Neural cell (in vitro differentiated cells): Measurements from ENCODE around the gene TMEM207. TPM values are rescaled to one million over a fixed set of nuclear protein-coding genes. Genes with fewer than 3 reads are reported as not detected.

ENCODE experiments used
- H2AFZ ChIP-seq: fragments of 200-600, 300-800 bp; sonication (generic), shearing (Covaris generic); 2 replicates; pipeline ENCODE4 v1.6.0; 2014; ENCODE audit warnings: low read depth, mild to moderate bottlenecking, antibody characterized with exemption, low read length, moderate library complexity
- H3F3A ChIP-seq: fragments of 200-600 bp; shearing (Covaris generic); 2 replicates; pipeline ENCODE4 v1.6.1; 2016; ENCODE audit warnings: mild to moderate bottlenecking, moderate library complexity, mixed read lengths, antibody characterized with exemption, low read length; ENCODE audit not compliant: insufficient read depth, poor library complexity, severe bottlenecking
- H3K27ac ChIP-seq: fragments of 200-600, 300-800 bp; sonication (generic), shearing (Covaris generic); 2 replicates; pipeline ENCODE4 v1.5.1; 2014; ENCODE audit warnings: mild to moderate bottlenecking, low read length, moderate library complexity
- H3K27me3 ChIP-seq: fragments of 300-800, 200-600 bp; sonication (generic), shearing (Covaris generic); 2 replicates; pipeline ENCODE4 v1.6.0; 2014; ENCODE audit warnings: mild to moderate bottlenecking, low read depth, low read length, moderate library complexity; ENCODE audit not compliant: insufficient read depth
- H3K36me3 ChIP-seq: fragments of 300-800, 200-600 bp; sonication (generic), shearing (Covaris generic); 2 replicates; pipeline ENCODE4 v1.5.1; 2014; ENCODE audit warnings: mild to moderate bottlenecking, antibody characterized with exemption, low read length, moderate library complexity; ENCODE audit not compliant: insufficient read depth
- H3K4me2 ChIP-seq: fragments of 300-800, 200-600 bp; sonication (generic), shearing (Covaris generic); 2 replicates; pipeline ENCODE4 v1.6.0; 2014; ENCODE audit warnings: mild to moderate bottlenecking, low read length
- H3K4me3 ChIP-seq: fragments of 300-800, 200-600 bp; sonication (generic), shearing (Covaris generic); 2 replicates; pipeline ENCODE4 v1.5.1; 2014; ENCODE audit warnings: mild to moderate bottlenecking, low read length, moderate library complexity
- H3K79me2 ChIP-seq: fragments of 200-600 bp; shearing (Covaris generic); replicated peaks from 2 replicates; pipeline ENCODE4 v1.6.0; 2014; ENCODE audit warnings: mild to moderate bottlenecking, low read length, moderate library complexity; ENCODE audit not compliant: insufficient read depth
- H3K9ac ChIP-seq: fragments of 300-800, 200-600 bp; sonication (generic), shearing (Covaris generic); 2 replicates; pipeline ENCODE4 v1.6.1; 2016; ENCODE audit warnings: mild to moderate bottlenecking, low read length, mixed read lengths
- H3K9me2 ChIP-seq: fragments of 200-600 bp; shearing (Covaris generic); 2 replicates; pipeline ENCODE4 v1.6.1; 2016; ENCODE audit warnings: mild to moderate bottlenecking, low read length, mixed read lengths; ENCODE audit not compliant: insufficient read depth
- H3K9me3 ChIP-seq: fragments of 200-600, 300-800 bp; sonication (generic), shearing (Covaris generic); 2 replicates; pipeline ENCODE4 v1.6.1; 2016; ENCODE audit warnings: mild to moderate bottlenecking, mixed run types, low read length, moderate library complexity, mixed read lengths
- H4K20me1 ChIP-seq: fragments of 200-600 bp; shearing (Covaris generic); 2 replicates; pipeline ENCODE4 v1.6.1; 2016; ENCODE audit warnings: mild to moderate bottlenecking, mixed run types; ENCODE audit not compliant: insufficient read depth
- EP300 ChIP-seq: fragments of 450-650 bp; conservative IDR thresholded peaks from 2 replicates; pipeline ENCODE4 v1.6.1; 2014; ENCODE audit warnings: antibody characterized with exemption, mild to moderate bottlenecking, moderate library complexity; ENCODE audit not compliant: poor library complexity, severe bottlenecking
- EZH2 ChIP-seq: fragments of 200-600, 300-800 bp; shearing (Covaris generic), sonication (generic); IDR thresholded peaks from 2 replicates; pipeline ENCODE4 v1.6.1; 2014; ENCODE audit warnings: antibody characterized with exemption, low read length, borderline replicate concordance, mild to moderate bottlenecking; ENCODE audit not compliant: insufficient read depth, poor library complexity, severe bottlenecking
- MXI1 ChIP-seq: fragments of 450-650 bp; conservative IDR thresholded peaks from 2 replicates; pipeline ENCODE4 v1.6.1; 2014; ENCODE audit warnings: antibody characterized with exemption, mild to moderate bottlenecking; ENCODE audit not compliant: poor library complexity, severe bottlenecking
- POLR2AphosphoS5 ChIP-seq: IDR thresholded peaks from 2 replicates; pipeline ENCODE4 v1.6.1; 2012
- RAD21 ChIP-seq: fragments of 450-650 bp; conservative IDR thresholded peaks from 2 replicates; pipeline ENCODE4 v1.6.1; 2014; ENCODE audit warnings: antibody characterized with exemption, mild to moderate bottlenecking, moderate library complexity
- SMC3 ChIP-seq: fragments of 450-650 bp; conservative IDR thresholded peaks from 2 replicates; pipeline ENCODE4 v1.6.1; 2014; ENCODE audit warnings: antibody characterized with exemption, mild to moderate bottlenecking, moderate library complexity; ENCODE audit not compliant: poor library complexity
- TAF1 ChIP-seq: IDR thresholded peaks from 2 replicates; pipeline ENCODE4 v1.6.1; 2012; ENCODE audit warnings: low read depth
- polyA plus RNA-seq: library from polyadenylated mRNA; depleted of rRNA; stranded (reverse); fragments of >200 nt; gene quantifications from 2 replicates; pipeline ENCODE4 v1.2.3, GENCODE V29; 2014
- TF ChIP-seq, protein P1 (sequence below): IDR thresholded peaks from 2 replicates; pipeline ENCODE4 v1.6.1; 2012; ENCODE audit warnings: borderline replicate concordance
- TF ChIP-seq, protein P2 (sequence below): fragments of 450-650 bp; IDR thresholded peaks from 2 replicates; pipeline ENCODE4 v1.5.1; 2014; ENCODE audit warnings: antibody characterized with exemption, mild to moderate bottlenecking, moderate library complexity; ENCODE audit not compliant: poor library complexity, severe bottlenecking

TMEM207 gene
- polyA plus RNA-seq, 1 donor from 2014 or later = 0.27 TPM

DNA sequence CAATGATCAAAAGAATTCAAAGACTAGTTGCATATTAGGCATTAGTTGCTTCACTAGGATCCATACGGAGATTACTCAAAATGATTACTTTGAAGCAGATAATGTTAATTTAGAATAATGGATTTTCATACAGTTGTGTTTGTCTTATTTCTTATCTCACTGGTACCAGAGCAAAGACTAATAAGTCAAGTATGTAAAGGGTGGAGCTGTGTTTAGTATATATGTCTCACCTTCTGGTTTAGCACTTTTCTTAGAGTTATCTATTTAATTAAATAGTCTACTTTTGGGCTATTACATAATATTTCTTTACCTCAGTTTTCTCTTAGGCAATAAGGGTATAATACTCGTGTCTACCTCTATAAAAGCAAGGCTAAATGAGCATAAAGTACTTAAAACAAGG, 18.8 kb downstream of the TMEM207 start:
- TF ChIP-seq, protein P1, sequence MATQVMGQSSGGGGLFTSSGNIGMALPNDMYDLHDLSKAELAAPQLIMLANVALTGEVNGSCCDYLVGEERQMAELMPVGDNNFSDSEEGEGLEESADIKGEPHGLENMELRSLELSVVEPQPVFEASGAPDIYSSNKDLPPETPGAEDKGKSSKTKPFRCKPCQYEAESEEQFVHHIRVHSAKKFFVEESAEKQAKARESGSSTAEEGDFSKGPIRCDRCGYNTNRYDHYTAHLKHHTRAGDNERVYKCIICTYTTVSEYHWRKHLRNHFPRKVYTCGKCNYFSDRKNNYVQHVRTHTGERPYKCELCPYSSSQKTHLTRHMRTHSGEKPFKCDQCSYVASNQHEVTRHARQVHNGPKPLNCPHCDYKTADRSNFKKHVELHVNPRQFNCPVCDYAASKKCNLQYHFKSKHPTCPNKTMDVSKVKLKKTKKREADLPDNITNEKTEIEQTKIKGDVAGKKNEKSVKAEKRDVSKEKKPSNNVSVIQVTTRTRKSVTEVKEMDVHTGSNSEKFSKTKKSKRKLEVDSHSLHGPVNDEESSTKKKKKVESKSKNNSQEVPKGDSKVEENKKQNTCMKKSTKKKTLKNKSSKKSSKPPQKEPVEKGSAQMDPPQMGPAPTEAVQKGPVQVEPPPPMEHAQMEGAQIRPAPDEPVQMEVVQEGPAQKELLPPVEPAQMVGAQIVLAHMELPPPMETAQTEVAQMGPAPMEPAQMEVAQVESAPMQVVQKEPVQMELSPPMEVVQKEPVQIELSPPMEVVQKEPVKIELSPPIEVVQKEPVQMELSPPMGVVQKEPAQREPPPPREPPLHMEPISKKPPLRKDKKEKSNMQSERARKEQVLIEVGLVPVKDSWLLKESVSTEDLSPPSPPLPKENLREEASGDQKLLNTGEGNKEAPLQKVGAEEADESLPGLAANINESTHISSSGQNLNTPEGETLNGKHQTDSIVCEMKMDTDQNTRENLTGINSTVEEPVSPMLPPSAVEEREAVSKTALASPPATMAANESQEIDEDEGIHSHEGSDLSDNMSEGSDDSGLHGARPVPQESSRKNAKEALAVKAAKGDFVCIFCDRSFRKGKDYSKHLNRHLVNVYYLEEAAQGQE = no peak
- TF ChIP-seq TAF1 (no peak), SMC3 (no peak), EP300 (no peak), MXI1 (no peak), POLR2AphosphoS5 (no peak), RAD21 (no peak), EZH2 (no peak)
- TF ChIP-seq, protein P2, sequence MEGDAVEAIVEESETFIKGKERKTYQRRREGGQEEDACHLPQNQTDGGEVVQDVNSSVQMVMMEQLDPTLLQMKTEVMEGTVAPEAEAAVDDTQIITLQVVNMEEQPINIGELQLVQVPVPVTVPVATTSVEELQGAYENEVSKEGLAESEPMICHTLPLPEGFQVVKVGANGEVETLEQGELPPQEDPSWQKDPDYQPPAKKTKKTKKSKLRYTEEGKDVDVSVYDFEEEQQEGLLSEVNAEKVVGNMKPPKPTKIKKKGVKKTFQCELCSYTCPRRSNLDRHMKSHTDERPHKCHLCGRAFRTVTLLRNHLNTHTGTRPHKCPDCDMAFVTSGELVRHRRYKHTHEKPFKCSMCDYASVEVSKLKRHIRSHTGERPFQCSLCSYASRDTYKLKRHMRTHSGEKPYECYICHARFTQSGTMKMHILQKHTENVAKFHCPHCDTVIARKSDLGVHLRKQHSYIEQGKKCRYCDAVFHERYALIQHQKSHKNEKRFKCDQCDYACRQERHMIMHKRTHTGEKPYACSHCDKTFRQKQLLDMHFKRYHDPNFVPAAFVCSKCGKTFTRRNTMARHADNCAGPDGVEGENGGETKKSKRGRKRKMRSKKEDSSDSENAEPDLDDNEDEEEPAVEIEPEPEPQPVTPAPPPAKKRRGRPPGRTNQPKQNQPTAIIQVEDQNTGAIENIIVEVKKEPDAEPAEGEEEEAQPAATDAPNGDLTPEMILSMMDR = no peak
- H3K4me2 ChIP-seq = no peak overlapping the region
- H3K27me3 ChIP-seq = no peaks in the 10 kb centered on the region
- no peaks in the 10 kb centered on the region for H3K9me2 ChIP-seq
- H3K36me3 ChIP-seq = no peaks in the 10 kb centered on the region
- no peak overlapping the region for H3K9ac ChIP-seq
- no peak overlapping the region for H3K4me3 ChIP-seq
- H3K9me3 ChIP-seq = no peaks in the 10 kb centered on the region
- no peaks in the 10 kb centered on the region for H4K20me1 ChIP-seq
- H3K27ac ChIP-seq = no peak overlapping the region
- no peaks in the 10 kb centered on the region for H3K79me2 ChIP-seq
- H2AFZ ChIP-seq = no peak overlapping the region
- H3F3A ChIP-seq = no peaks in the 10 kb centered on the region

DNA sequence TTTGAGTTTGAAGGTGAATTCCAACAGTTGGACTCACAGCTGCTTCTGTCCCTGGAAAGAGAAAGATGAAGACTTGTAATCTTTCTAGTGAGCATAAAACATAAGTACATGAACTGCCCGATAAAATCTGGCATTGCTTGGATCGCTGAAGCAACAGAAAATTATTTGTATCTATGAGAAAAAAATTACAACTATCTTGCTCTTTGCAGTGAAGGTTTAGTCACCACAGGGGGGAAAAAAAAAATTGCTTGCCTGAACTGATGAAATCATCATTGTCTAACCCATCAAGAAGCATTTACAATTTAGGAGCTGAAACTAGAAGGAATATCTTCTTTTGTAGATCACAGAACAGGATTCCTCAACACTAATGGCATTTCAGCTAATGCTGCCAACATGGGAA, 20.0 kb downstream of the TMEM207 start:
- Histone ChIP-seq H3K4me3 (no peak overlapping the region), H3K4me2 (peak overlapping the region; percentile 44), H3F3A (no peaks in the 10 kb centered on the region), H3K79me2 (no peaks in the 10 kb centered on the region), H3K9me3 (no peaks in the 10 kb centered on the region), H3K9ac (no peak overlapping the region), H4K20me1 (no peaks in the 10 kb centered on the region), H3K9me2 (no peaks in the 10 kb centered on the region), H3K27me3 (no peaks in the 10 kb centered on the region), H3K27ac (peak overlapping the region; percentile 20), H2AFZ (no peak overlapping the region), H3K36me3 (no peaks in the 10 kb centered on the region)
- TF ChIP-seq EZH2 (no peak), MXI1 (no peak), POLR2AphosphoS5 (peak; percentile 21), RAD21 (no peak)
- TF ChIP-seq, protein P2 = no peak
